ENCODE data around the gene BCAT1.

BCAT1 gene

DNA sequence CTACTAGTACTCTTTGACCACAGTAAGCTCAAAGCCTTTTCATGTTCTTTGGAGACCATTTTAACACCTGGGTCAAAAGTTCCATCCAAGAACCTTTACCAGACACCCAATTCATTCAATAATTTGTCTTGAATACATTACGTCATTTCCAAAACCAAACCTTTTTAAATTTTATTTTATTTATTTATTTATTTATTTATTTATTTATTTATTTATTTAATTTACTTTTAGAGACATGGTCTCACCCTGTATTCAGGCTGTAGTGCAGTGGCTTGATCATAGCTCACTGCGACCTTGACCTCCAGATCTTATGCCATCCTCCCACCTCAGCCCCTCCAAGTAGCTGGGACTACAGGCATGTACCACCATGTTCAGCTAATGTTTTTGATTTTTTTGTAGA is 113.5 kb downstream of the BCAT1 start:
- TF ChIP-seq, protein P1, sequence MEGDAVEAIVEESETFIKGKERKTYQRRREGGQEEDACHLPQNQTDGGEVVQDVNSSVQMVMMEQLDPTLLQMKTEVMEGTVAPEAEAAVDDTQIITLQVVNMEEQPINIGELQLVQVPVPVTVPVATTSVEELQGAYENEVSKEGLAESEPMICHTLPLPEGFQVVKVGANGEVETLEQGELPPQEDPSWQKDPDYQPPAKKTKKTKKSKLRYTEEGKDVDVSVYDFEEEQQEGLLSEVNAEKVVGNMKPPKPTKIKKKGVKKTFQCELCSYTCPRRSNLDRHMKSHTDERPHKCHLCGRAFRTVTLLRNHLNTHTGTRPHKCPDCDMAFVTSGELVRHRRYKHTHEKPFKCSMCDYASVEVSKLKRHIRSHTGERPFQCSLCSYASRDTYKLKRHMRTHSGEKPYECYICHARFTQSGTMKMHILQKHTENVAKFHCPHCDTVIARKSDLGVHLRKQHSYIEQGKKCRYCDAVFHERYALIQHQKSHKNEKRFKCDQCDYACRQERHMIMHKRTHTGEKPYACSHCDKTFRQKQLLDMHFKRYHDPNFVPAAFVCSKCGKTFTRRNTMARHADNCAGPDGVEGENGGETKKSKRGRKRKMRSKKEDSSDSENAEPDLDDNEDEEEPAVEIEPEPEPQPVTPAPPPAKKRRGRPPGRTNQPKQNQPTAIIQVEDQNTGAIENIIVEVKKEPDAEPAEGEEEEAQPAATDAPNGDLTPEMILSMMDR (IDR thresholded peaks at IDR 0.05; ENCODE audit: borderline replicate concordance, insufficient read depth, low read depth, low read length): no peak

DNA sequence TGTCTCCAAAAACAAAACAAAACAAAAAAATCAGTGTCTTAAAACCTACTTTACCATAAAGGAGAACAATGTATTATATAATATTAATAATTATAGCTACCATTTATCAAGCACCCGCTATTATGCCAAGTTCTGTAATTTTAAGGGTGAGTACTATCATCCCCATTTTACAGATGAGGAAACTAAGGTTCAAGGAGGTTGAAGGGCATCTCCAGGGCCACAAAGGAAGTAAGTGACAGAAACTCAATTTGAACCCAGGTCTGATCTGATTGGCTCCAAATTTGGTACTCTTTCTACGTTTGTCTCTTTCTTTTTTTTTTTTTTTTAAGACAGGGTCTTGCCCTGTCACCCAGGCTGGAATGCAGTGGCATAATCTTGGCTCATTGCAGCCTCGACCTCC is 115.4 kb downstream of the BCAT1 start:
- no peak overlapping the region for H3K4me3 ChIP-seq (ENCODE audit: low read depth, low read length)
- TF ChIP-seq, protein P1 (IDR thresholded peaks at IDR 0.05; ENCODE audit: borderline replicate concordance, insufficient read depth, low read depth, low read length): no peak

More for the DNA sequence above, 113.5 kb downstream of the BCAT1 start:
- no peak overlapping the region for H3K4me3 ChIP-seq (ENCODE audit: low read depth, low read length)

DNA sequence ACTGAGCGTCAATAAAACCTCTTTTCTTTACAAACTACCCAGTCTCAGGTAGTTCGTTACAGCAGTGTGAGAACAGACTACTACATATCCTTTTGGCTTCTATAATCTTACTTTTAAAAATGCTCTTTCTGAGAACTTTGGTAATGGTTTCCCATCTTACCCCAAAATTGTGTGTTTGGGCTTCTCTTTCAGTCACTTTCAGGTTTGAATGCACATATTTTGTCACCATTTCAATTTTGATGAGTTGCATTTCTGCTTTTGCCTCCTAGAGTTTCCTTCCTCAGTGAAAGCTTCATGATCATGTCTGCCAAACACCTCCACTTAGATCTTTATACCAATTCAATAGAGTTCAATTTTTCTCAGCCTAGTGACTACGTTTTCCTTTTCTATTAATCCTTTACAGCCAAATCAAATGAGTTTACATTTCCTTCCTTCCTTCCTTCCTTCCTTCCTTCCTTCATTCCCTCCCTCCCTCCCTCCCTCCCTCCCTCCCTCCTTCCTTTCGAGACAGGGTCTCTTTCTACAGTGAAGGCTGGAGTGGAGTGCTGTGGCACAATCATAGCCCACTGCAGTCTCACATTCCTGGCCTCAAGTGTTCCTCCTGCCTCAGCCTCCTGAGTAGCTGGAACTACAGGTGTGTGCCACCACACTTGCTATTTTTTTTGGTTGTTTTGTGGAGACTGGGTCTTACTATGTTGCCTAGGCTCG is 124.9 kb downstream of the BCAT1 start:
- H3K4me3 ChIP-seq (ENCODE audit: low read depth, low read length): no peak overlapping the region
- TF ChIP-seq, protein P1 (IDR thresholded peaks at IDR 0.05; ENCODE audit: borderline replicate concordance, insufficient read depth, low read depth, low read length): no peak

DNA sequence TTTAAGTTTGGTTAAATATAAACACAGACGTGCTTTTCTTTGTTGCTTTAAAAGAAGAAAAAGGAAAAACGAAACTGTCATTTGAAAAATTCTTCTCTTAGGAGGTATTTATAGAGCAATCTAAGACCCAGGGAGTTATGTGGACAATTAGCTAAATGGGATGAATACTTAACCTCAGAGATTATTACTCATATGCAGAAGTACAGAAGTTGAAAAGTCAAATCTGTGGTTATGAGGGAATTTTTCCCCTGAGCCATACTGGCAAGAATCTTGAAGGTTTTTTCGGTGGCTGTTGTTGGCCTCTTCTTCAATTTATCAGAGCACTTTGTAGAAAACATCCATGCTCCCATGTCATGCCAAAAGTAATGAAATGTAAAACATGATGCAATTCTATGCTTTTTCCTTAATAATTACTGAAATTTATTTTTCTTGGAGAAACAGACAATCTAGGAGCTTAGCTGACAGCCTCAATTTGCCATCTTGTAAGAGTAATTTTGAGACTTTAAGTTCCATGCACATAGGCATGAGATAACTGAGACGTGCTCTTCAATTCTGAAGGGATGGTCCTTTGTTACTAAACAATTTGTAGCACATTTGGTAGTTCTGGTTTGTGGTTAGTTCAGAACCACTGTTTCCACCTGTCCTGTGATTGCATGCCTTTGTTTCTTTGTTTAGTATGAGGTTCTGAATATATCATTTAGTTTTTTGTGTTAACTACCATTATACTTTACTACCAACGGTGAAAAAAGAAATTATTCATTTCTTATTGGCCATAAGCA is 126.6 kb downstream of the BCAT1 start:
- no peak overlapping the region for H3K4me3 ChIP-seq (ENCODE audit: low read depth, low read length)
- TF ChIP-seq, protein P1 (IDR thresholded peaks at IDR 0.05; ENCODE audit: borderline replicate concordance, insufficient read depth, low read depth, low read length): no peak

DNA sequence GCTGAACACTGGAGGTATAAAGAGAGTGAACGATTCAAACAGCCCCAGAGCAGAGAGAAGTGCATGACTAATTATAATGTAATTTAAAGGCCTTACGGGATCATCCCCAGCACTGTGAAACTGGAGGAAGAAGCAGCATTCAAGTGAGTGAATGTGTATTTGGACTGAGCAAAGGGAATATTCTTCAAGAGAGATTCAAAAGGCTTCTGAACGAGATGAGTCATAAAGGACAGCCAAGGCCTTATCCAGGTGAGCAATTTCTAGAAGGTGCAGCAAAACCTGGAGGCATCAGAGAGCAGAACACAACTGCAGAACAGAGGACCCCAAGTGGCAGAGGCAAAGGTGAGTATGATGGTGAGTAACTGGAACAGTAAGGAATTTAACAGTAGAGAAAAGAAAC is 127.2 kb downstream of the BCAT1 start:
- H3K4me3 ChIP-seq (ENCODE audit: low read depth, low read length): no peak overlapping the region
- TF ChIP-seq, protein P1 (IDR thresholded peaks at IDR 0.05; ENCODE audit: borderline replicate concordance, insufficient read depth, low read depth, low read length): no peak

DNA sequence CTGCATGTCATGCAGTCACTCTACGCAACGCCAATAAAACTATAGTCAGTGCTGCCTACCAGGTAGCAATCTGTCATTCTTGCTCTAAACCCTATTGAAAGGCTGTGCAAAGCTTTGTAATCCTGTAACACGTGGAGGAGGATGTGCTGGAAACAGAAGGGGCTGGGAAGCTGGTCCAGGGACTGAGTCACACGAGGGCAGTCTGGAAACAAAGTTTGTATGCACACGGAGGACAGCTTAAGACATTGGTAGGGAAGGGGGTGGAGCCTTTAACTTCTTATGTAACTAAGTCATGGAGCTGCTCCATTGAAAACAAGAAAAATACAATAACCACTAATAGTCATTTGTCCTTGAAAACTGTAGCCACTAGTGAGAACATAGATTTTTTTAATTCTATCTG is 128.0 kb downstream of the BCAT1 start:
- H3K4me3 ChIP-seq (ENCODE audit: low read depth, low read length): no peak overlapping the region
- TF ChIP-seq, protein P1 (IDR thresholded peaks at IDR 0.05; ENCODE audit: borderline replicate concordance, insufficient read depth, low read depth, low read length): no peak

DNA sequence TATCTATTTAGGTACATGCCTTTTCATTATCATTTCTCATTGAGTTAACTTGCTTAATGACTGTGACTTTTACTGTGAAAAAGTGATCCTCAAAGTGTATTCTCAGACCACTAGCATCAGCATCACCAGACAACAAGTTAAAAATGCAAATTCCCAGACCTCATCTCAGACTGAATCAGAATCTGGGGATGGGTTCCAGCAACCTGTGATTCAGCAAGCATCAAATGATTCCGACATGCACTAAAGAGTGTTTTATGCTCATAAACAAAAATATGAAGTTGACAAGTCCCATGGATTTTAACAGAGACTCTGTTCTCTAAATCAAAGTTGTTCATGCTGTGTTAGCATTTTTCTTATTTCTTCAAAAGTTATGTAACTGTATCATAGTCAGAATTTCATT is 130.6 kb downstream of the BCAT1 start:
- TF ChIP-seq, protein P1 (IDR thresholded peaks at IDR 0.05; ENCODE audit: borderline replicate concordance, insufficient read depth, low read depth, low read length): no peak
- H3K4me3 ChIP-seq (ENCODE audit: low read depth, low read length): no peak overlapping the region

Measured in GM12875 (cell line).